BE2C (cell line): ENCODE measurements around the gene CDS2.
A peak's percentile ranks its signal among the peaks of the same experiment; 100 is the strongest.

Source experiments
- DNase-seq: peaks from one replicate; pipeline ENCODE4 v3.0.0-alpha.2; 2020
- H3K27me3 ChIP-seq: fragments of 250-450 bp; sonication (Bioruptor Pico); 2 replicates; pipeline ENCODE4 v1.5.1; 2020; ENCODE audit warnings: mild to moderate bottlenecking
- H3K36me3 ChIP-seq: fragments of 250-450 bp; sonication (Bioruptor Pico); 2 replicates; pipeline ENCODE4 v1.5.1; 2020; ENCODE audit warnings: mild to moderate bottlenecking
- H3K4me1 ChIP-seq: fragments of 250-450 bp; sonication (Bioruptor Pico); 2 replicates; pipeline ENCODE4 v1.5.1; 2020
- H3K4me3 ChIP-seq: 2 replicates; pipeline ENCODE4 v1.5.1; 2011; ENCODE audit warnings: low read depth, low read length
- H3K9me3 ChIP-seq: fragments of 250-450 bp; sonication (Bioruptor Pico); 2 replicates; pipeline ENCODE4 v1.5.1; 2020
- CTCF ChIP-seq: IDR thresholded peaks from 2 replicates; pipeline ENCODE4 v1.5.1; 2012; ENCODE audit warnings: mild to moderate bottlenecking, low read depth, low read length

CDS2 gene

GRCh38 chr20:5188736-5189135 is 61.9 kb downstream of the CDS2 start:
- Histone ChIP-seq H3K36me3 (peaks cover 4% of the 10 kb centered on the region), H3K4me1 (no peaks in the 10 kb centered on the region), H3K9me3 (no peaks in the 10 kb centered on the region), H3K4me3 (no peak overlapping the region), H3K27me3 (no peaks in the 10 kb centered on the region)
- DNase-seq: no peak
- TF ChIP-seq CTCF: no peak

GRCh38 chr20:5189917-5190316 is 63.1 kb downstream of the CDS2 start:
- TF ChIP-seq CTCF: no peak
- no peaks in the 10 kb centered on the region for H3K4me1 ChIP-seq
- H3K36me3 ChIP-seq: peaks cover 4% of the 10 kb centered on the region
- no peaks in the 10 kb centered on the region for H3K27me3 ChIP-seq
- H3K4me3 ChIP-seq: no peak overlapping the region
- H3K9me3 ChIP-seq: no peaks in the 10 kb centered on the region
- DNase-seq: no peak

- Histone ChIP-seq H3K4me1 (no peaks in the 10 kb centered on the region), H3K9me3 (no peaks in the 10 kb centered on the region), H3K27me3 (no peaks in the 10 kb centered on the region), H3K4me3 (no peak overlapping the region), H3K36me3 (peaks cover 4% of the 10 kb centered on the region)
- no peak for DNase-seq
- TF ChIP-seq CTCF: no peak
These were observed 63.6 kb downstream of the CDS2 start for GRCh38 chr20:5190444-5190843.

- peak; percentile 83 for TF ChIP-seq CTCF
- DNase-seq: peak; percentile 53
These were observed 65.2 kb downstream of the CDS2 start for GRCh38 chr20:5191829-5192569.

GRCh38 chr20:5192570-5193431 is 66.0 kb downstream of the CDS2 start:
- no peak for DNase-seq
- no peaks in the 10 kb centered on the region for H3K27me3 ChIP-seq
- no peaks in the 10 kb centered on the region; the same call in none of the 2 replicates for H3K36me3 ChIP-seq
- H3K4me3 ChIP-seq: no peak overlapping the region
- no peaks in the 10 kb centered on the region for H3K4me1 ChIP-seq
- TF ChIP-seq CTCF: no peak
- no peaks in the 10 kb centered on the region for H3K9me3 ChIP-seq

More at GRCh38 chr20:5191829-5192569, 65.2 kb downstream of the CDS2 start:
- Histone ChIP-seq H3K9me3 (no peaks in the 10 kb centered on the region), H3K4me3 (no peak overlapping the region), H3K27me3 (no peaks in the 10 kb centered on the region), H3K4me1 (no peaks in the 10 kb centered on the region), H3K36me3 (no peaks in the 10 kb centered on the region; the same call in none of the 2 replicates)

GRCh38 chr20:5195655-5196054 is 68.8 kb downstream of the CDS2 start:
- Histone ChIP-seq H3K36me3 (no peaks in the 10 kb centered on the region), H3K9me3 (no peaks in the 10 kb centered on the region), H3K4me1 (no peaks in the 10 kb centered on the region), H3K4me3 (no peak overlapping the region), H3K27me3 (no peaks in the 10 kb centered on the region)
- TF ChIP-seq CTCF: no peak
- no peak for DNase-seq
